ENCODE results near the gene PPOX.

The PPOX gene

GRCh38 chr1:161206411-161207140, 40.4 kb downstream of the PPOX start:
- TF ChIP-seq CTCF (IDR thresholded peaks at IDR 0.05): no peak
- Histone ChIP-seq H3K4me3 (peak overlapping the region; percentile 50), H3K27ac (peak overlapping the region; percentile 68 to 91)
- DNase-seq (ENCODE audit: low spot score): no peak

- Histone ChIP-seq H3K4me3 (peak overlapping the region; percentile 50), H3K27ac (peak overlapping the region; percentile 68 to 91)
- no peak for TF ChIP-seq CTCF (IDR thresholded peaks at IDR 0.05)
- peak; percentile 89 for DNase-seq (ENCODE audit: low spot score)
These were observed 40.9 kb downstream of the PPOX start for GRCh38 chr1:161207173-161207572.

DNA sequence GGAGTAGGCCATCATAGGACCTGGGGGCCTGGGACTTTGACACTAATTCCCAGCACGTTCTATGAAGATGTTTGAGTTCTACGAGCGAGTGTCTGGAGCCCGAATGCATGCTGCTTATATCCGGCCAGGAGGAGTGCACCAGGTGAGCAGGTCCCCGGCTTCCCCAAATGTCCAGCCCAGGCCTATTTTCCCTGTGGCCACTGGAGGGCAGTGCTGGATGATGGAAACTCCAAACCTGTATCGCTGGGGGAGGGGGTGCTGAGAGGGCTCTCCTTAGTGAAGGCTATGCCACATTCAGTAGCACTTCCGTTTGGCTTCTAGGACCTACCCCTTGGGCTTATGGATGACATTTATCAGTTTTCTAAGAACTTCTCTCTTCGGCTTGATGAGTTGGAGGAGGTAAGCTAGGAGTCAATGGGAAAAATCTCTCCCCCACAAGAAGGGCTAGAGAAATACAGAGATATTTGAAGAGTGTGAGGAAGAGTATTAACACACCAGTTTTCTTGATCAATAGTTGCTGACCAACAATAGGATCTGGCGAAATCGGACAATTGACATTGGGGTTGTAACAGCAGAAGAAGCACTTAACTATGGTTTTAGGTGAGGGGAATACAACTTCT, 43.7 kb downstream of the PPOX start:
- DNase-seq (ENCODE audit: low spot score): no peak
- TF ChIP-seq CTCF (IDR thresholded peaks at IDR 0.05): peak; percentile 83
- no peak overlapping the region for H3K4me3 ChIP-seq
- peak overlapping the region in 1 of 2 donors; percentile 46 for H3K27ac ChIP-seq

DNA sequence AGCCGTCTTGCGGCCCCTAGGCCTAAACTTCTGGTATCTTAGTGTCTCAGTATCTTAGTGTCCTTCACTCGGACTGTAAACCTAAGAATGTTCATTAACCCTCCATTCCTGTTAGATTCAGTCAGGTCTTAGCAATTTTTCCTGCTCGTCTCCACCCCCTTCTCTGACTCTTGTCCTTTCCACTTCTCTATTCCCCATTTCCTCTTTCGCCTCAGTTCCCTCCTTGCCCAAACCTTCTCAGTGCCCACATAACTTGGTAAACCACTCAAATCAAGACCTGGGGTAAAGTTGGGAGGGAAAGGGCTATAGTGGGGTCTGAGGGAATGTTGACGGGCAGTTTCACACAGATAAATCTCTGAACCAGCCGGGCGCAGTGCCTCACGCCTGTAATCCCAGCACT, 48.1 kb downstream of the PPOX start:
- H3K4me3 ChIP-seq: no peak overlapping the region
- no peak for DNase-seq (ENCODE audit: low spot score)
- H3K27ac ChIP-seq: peak overlapping the region in 1 of 2 donors; percentile 63
- no peak for TF ChIP-seq CTCF (IDR thresholded peaks at IDR 0.05)

DNA sequence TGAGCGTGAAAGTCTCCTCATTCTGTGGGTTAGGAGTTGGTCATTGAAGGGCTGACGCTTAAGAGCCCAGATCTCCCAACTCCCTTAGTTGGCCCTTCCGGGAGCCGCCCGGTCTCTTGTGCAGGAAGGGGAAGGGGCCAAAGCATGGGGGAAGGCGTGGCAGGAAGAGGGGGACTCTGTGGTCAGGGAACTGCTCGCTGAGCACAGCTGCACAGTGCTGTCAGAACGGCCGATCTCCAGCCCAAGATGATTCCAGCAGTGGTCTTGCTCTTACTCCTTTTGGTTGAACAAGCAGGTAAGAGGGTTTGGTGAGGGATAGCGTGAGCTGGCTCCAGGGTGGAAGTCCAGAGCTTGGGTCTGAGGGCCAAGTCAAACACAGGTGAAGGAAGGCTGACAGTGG, 48.9 kb downstream of the PPOX start, which contains the start of gene FCER1G:
TSS of gene FCER1G (plus strand) at position 220 of the 400 bp plus-strand sequence. CDS start at position 247, 27 bp downstream.
- Histone ChIP-seq H3K27ac (peak within 1 kb of the TSS; percentile 79 to 80), H3K4me3 (peak within 1 kb of the TSS; percentile 55)
- no peak for DNase-seq (ENCODE audit: low spot score)
- no peak for TF ChIP-seq CTCF (IDR thresholded peaks at IDR 0.05)

DNA sequence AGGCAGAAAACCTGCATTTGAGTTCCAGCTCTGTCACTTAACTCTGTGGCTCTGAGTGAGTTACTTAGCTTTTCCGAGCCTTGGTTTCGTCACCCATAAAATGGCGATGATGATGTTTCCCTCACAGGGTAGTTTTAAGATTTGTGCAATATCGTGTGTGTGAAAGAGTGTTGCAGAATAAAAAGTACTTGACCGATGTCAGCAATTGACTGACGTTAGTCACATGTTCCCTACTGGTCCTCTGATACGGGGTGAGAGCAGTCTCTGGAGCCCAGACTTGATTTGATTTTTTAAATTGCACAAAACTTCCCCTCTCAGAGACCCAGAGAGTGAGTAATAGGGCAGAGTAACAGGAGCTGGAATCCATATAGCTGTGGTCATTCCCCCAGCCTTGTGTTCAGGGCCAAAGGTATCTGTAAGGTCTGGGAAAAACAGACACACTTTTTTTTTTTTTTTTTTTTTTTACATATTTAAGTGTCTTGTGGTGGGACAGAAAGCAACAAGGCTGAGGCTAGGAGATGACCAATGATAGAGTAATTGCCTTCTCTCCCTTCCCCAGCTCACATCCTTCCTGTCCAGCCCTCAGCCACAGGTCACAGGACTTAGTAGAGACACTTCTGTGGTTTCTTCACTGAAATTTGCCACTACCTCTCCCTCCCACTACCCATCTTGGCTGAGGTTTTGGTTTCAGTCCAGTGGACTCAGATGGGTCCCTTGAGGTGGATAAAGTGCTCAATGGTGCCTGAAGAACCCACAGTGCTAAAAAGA, 50.9 kb downstream of the PPOX start:
- DNase-seq (ENCODE audit: low spot score): no peak
- TF ChIP-seq CTCF (IDR thresholded peaks at IDR 0.05): no peak
- Histone ChIP-seq H3K4me3 (peak overlapping the region; percentile 64), H3K27ac (peak overlapping the region; percentile 80 to 94)

Measured in coronary artery (tissue), 2 donors.